Hepatocyte (in vitro differentiated cells): Measurements from ENCODE around the gene MEST. TPM values are rescaled to one million over a fixed set of nuclear protein-coding genes. Genes with fewer than 3 reads are reported as not detected.

Experiments used
- DNase-seq: peaks from one replicate; pipeline ENCODE4 v3.0.0-alpha.2; 2016; ENCODE audit warnings: low spot score
- H2AFZ ChIP-seq: fragments of 200-600 bp; sonication (generic); 2 replicates; pipeline ENCODE4 v1.6.0; 2016; ENCODE audit warnings: antibody characterized with exemption, mild to moderate bottlenecking
- H3K27ac ChIP-seq: fragments of 200-600 bp; sonication (generic); 2 replicates; pipeline ENCODE4 v1.5.1; 2016; ENCODE audit warnings: mild to moderate bottlenecking
- H3K27me3 ChIP-seq: fragments of 200-600 bp; sonication (generic); 2 replicates; pipeline ENCODE4 v1.6.1; 2016
- H3K36me3 ChIP-seq: fragments of 200-600 bp; sonication (generic); replicated peaks from 2 replicates; pipeline ENCODE4 v1.5.1; 2016; ENCODE audit warnings: low read depth; ENCODE audit not compliant: insufficient read depth
- H3K4me1 ChIP-seq: fragments of 200-600 bp; sonication (generic); 2 replicates; pipeline ENCODE4 v1.5.1; 2016; ENCODE audit warnings: mild to moderate bottlenecking, moderate library complexity; ENCODE audit not compliant: insufficient read depth
- H3K4me2 ChIP-seq: fragments of 200-600 bp; sonication (generic); 2 replicates; pipeline ENCODE4 v1.6.0; 2016
- H3K4me3 ChIP-seq: fragments of 200-600 bp; sonication (generic); 2 replicates; pipeline ENCODE4 v1.5.1; 2016; ENCODE audit warnings: mild to moderate bottlenecking
- H3K79me2 ChIP-seq: fragments of 200-600 bp; sonication (generic); 2 replicates; pipeline ENCODE4 v1.6.0; 2017; ENCODE audit warnings: mild to moderate bottlenecking
- H3K9me2 ChIP-seq: fragments of 200-600 bp; sonication (generic); replicated peaks from 2 replicates; pipeline ENCODE4 v1.6.0; 2017; ENCODE audit warnings: mild to moderate bottlenecking; ENCODE audit not compliant: insufficient read depth
- H3K9me3 ChIP-seq: fragments of 200-600 bp; sonication (generic); 2 replicates; pipeline ENCODE4 v1.5.1; 2016; ENCODE audit warnings: low read depth, mild to moderate bottlenecking
- H4K20me1 ChIP-seq: fragments of 200-600 bp; sonication (generic); 2 replicates; pipeline ENCODE4 v1.6.0; 2016; ENCODE audit warnings: mild to moderate bottlenecking; ENCODE audit not compliant: insufficient read depth, poor library complexity, severe bottlenecking
- EZH2 ChIP-seq: fragments of 200-600 bp; sonication (generic); IDR thresholded peaks from 2 replicates; pipeline ENCODE4 v1.6.1; 2016; ENCODE audit warnings: antibody characterized with exemption, mild to moderate bottlenecking, borderline replicate concordance
- EZH2phosphoT487 ChIP-seq: fragments of 200-600 bp; sonication (generic); IDR thresholded peaks from one replicate; pipeline ENCODE4 v1.6.1; 2018; ENCODE audit warnings: antibody characterized with exemption, mild to moderate bottlenecking, low read depth, moderate library complexity; ENCODE audit not compliant: unreplicated experiment, severe bottlenecking
- WGBS: methylation state at CpG from one replicate; pipeline ENCODE4 v1.1.6; 2016; ENCODE audit warnings: low lambda C conversion rate; ENCODE audit errors: missing lambda C conversion rate; 5-methylcytosine and 5-hydroxymethylcytosine counted together
- polyA plus RNA-seq: library from polyadenylated mRNA; unstranded; fragments of >200 nt; fragmentation: Nextera tagmentation; extraction: Ambion mirVana; gene quantifications from 2 replicates; pipeline ENCODE4 v1.2.1, GENCODE V29; 2016
- total RNA-seq: library from RNA; depleted of rRNA; stranded (reverse); fragments of >200 nt; gene quantifications from 2 replicates; pipeline ENCODE4 v1.2.3, GENCODE V29; 2014
- TF ChIP-seq, protein P1 (sequence below): fragments of 200-600 bp; sonication (generic); IDR thresholded peaks from 2 replicates; pipeline ENCODE4 v1.5.1; 2016; ENCODE audit warnings: antibody characterized with exemption, mild to moderate bottlenecking; ENCODE audit not compliant: poor library complexity

Gene MEST
- total and polyA plus RNA-seq, 2 experiments from 2014 or later = 540 to 685 TPM

DNA sequence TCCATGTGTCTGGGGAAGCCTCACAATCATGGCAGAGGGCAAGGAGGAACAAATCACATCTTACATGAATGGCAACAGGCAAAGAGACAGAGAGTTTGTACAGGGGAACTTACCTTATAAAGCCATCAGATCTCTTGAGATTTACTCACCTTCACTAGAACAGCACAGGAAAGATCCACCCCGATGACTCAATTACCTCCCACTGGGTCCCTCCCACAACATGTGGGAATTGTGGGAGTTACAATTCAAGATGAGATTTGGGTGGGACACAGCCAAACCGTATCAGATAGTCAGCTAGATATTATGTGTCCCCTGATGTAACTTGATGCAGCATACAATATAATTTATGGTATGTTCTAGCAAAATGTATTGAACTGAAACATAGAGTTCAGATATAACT lies 36.9 kb upstream of the MEST start:
- H2AFZ ChIP-seq = no peak overlapping the region
- 81% methylated on average over 2 of the region's 2 CpGs for WGBS
- no peaks in the 10 kb centered on the region for H3K36me3 ChIP-seq
- no peak overlapping the region for H3K4me3 ChIP-seq
- TF ChIP-seq, protein P1, sequence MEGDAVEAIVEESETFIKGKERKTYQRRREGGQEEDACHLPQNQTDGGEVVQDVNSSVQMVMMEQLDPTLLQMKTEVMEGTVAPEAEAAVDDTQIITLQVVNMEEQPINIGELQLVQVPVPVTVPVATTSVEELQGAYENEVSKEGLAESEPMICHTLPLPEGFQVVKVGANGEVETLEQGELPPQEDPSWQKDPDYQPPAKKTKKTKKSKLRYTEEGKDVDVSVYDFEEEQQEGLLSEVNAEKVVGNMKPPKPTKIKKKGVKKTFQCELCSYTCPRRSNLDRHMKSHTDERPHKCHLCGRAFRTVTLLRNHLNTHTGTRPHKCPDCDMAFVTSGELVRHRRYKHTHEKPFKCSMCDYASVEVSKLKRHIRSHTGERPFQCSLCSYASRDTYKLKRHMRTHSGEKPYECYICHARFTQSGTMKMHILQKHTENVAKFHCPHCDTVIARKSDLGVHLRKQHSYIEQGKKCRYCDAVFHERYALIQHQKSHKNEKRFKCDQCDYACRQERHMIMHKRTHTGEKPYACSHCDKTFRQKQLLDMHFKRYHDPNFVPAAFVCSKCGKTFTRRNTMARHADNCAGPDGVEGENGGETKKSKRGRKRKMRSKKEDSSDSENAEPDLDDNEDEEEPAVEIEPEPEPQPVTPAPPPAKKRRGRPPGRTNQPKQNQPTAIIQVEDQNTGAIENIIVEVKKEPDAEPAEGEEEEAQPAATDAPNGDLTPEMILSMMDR = no peak
- TF ChIP-seq EZH2phosphoT487 = no peak
- TF ChIP-seq EZH2 = no peak
- H3K27me3 ChIP-seq = no peaks in the 10 kb centered on the region
- no peaks in the 10 kb centered on the region for H3K4me1 ChIP-seq
- no peak overlapping the region for H3K27ac ChIP-seq
- no peak overlapping the region for H3K4me2 ChIP-seq
- DNase-seq = no peak
- H3K9me3 ChIP-seq = no peaks in the 10 kb centered on the region
- no peaks in the 10 kb centered on the region for H3K9me2 ChIP-seq
- no peaks in the 10 kb centered on the region for H4K20me1 ChIP-seq
- no peaks in the 10 kb centered on the region for H3K79me2 ChIP-seq

DNA sequence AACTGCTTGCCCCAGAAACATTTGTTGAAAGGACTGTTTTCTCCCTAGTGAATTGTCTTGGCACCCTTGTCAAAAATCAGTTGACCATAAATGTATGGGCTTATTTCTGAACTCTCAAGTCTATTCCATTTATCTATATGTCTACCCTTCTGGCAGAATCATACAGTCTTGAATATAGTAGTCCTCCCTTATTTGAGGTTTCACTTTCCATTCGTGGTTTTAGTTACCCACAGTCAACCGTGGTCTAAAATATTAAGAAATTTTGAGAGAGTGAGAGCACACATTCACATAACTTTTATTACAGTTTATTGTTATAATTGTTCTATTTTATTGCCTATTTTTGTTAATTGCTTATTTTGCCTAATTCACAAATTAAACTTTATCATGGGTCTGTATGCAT lies 33.6 kb upstream of the MEST start:
- H3K4me1 ChIP-seq = no peaks in the 10 kb centered on the region
- no peaks in the 10 kb centered on the region for H3K9me2 ChIP-seq
- H3K27me3 ChIP-seq = no peaks in the 10 kb centered on the region
- no peaks in the 10 kb centered on the region for H3K79me2 ChIP-seq
- H4K20me1 ChIP-seq = no peaks in the 10 kb centered on the region
- no peaks in the 10 kb centered on the region for H3K36me3 ChIP-seq
- no peak overlapping the region for H3K4me2 ChIP-seq
- no peak overlapping the region for H3K27ac ChIP-seq
- no peak for TF ChIP-seq EZH2phosphoT487
- no peak for TF ChIP-seq EZH2
- TF ChIP-seq, protein P1 = no peak
- no peak overlapping the region for H3K4me3 ChIP-seq
- WGBS = 97% methylated on average over 2 of the region's 2 CpGs
- DNase-seq = no peak
- H2AFZ ChIP-seq = no peak overlapping the region
- no peaks in the 10 kb centered on the region for H3K9me3 ChIP-seq

DNA sequence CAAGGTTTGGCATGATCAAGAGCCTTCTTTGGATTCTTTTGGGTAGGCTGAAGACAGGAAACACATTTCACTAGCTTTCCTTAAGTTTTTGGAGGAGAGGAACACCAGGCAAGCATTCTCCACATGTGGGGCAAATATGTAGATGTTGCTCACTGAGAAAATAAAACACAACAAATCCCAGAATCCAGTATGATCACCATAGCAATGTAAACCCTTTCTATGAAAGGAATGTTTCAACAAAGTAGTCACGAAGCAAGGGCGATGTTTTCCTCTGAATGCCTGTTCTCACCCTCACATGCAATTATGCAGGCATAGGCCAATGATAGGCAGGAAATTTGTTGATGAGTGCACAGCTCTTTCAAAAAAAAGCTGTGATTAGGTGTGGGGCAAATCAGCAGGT lies 30.6 kb upstream of the MEST start:
- H3K9me2 ChIP-seq = no peaks in the 10 kb centered on the region
- no peak for DNase-seq
- no peaks in the 10 kb centered on the region for H3K9me3 ChIP-seq
- no peaks in the 10 kb centered on the region for H4K20me1 ChIP-seq
- no peaks in the 10 kb centered on the region for H3K4me1 ChIP-seq
- no peaks in the 10 kb centered on the region for H3K79me2 ChIP-seq
- no peak overlapping the region for H2AFZ ChIP-seq
- H3K36me3 ChIP-seq = no peaks in the 10 kb centered on the region
- no peak for TF ChIP-seq EZH2phosphoT487
- no peak for TF ChIP-seq EZH2
- TF ChIP-seq, protein P1 = no peak
- WGBS = 88% methylated on average over 2 of the region's 2 CpGs
- no peak overlapping the region for H3K4me2 ChIP-seq
- H3K4me3 ChIP-seq = no peak overlapping the region
- H3K27ac ChIP-seq = no peak overlapping the region
- H3K27me3 ChIP-seq = no peaks in the 10 kb centered on the region
